NB4 (cell line): ENCODE data around the gene DENND1A.

Source experiments
- POLR2A ChIP-seq: IDR thresholded peaks from 2 replicates; pipeline ENCODE4 v1.6.1; 2011; ENCODE audit warnings: mild to moderate bottlenecking; ENCODE audit not compliant: insufficient read length; ENCODE audit errors: extremely low read depth
- TF ChIP-seq, protein P1 (sequence below): IDR thresholded peaks from one replicate; pipeline ENCODE4 v1.5.1; 2012; ENCODE audit warnings: low read depth, low read length
- TF ChIP-seq, protein P2 (sequence below): IDR thresholded peaks from 2 replicates; pipeline ENCODE4 v1.6.1; 2011; ENCODE audit warnings: low read depth, low read length

DNA sequence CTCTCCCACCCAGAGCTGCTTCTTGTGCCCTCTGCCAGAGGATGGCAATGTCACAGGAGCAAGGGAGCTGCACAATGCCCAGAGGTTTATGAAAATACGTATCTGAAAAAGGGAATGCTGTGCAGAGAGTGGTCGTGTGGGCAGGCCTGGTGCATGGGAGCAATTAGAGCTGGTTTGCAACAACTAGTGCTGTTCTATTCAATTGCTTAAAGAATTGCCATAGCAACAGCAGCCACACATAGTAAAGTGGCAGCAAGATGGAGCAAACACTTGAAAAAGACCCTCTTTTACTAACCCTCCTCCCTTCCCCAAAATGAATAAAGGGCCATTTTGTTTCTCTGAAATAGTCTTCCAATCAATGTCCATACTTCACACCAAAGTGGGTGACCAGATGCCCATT, 407.7 kb downstream of the DENND1A start:
- TF ChIP-seq, protein P1, sequence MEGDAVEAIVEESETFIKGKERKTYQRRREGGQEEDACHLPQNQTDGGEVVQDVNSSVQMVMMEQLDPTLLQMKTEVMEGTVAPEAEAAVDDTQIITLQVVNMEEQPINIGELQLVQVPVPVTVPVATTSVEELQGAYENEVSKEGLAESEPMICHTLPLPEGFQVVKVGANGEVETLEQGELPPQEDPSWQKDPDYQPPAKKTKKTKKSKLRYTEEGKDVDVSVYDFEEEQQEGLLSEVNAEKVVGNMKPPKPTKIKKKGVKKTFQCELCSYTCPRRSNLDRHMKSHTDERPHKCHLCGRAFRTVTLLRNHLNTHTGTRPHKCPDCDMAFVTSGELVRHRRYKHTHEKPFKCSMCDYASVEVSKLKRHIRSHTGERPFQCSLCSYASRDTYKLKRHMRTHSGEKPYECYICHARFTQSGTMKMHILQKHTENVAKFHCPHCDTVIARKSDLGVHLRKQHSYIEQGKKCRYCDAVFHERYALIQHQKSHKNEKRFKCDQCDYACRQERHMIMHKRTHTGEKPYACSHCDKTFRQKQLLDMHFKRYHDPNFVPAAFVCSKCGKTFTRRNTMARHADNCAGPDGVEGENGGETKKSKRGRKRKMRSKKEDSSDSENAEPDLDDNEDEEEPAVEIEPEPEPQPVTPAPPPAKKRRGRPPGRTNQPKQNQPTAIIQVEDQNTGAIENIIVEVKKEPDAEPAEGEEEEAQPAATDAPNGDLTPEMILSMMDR, result no peak
- TF ChIP-seq, protein P2, sequence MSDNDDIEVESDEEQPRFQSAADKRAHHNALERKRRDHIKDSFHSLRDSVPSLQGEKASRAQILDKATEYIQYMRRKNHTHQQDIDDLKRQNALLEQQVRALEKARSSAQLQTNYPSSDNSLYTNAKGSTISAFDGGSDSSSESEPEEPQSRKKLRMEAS, result no peak
- no peak for TF ChIP-seq POLR2A
